A549 (cell line): Measurements from ENCODE around the gene DELE1. TPM values are rescaled to one million over a fixed set of nuclear protein-coding genes. Genes with fewer than 3 reads are reported as not detected.

Source experiments
- ATAC-seq, 2 experiments: fragments of 200-7000 bp in 1 of 2; fragments of >200 bp in 1 of 2; cut with Nextera tagmentation in 1 of 2; cut with Tn5 transposase in 1 of 2; 3 replicates each; pipeline versions ENCODE4 v1.8.0 to v1.9.1; 2018 to 2020; ENCODE audit warnings: mild to moderate bottlenecking in 1 of 2, moderate library complexity in 1 of 2
- CTCF ChIA-PET: fragments of 300-600 bp; sonication (Branson Sonifier 250); formaldehyde crosslinking; extraction: SDS; loops from one replicate; lab custom pipeline; 2021; ENCODE audit warnings: antibody characterized with exemption, inconsistent platforms; lab: Yijun Ruan, JAX
- POLR2A ChIA-PET: fragments of 350-600 bp; formaldehyde crosslinking; extraction: SDS; loops from one replicate; lab custom pipeline; 2021; ENCODE audit warnings: antibody characterized with exemption, inconsistent platforms; lab: Yijun Ruan, JAX
- DNase-seq, 2 experiments: peaks; one replicate each; pipeline versions ENCODE4 v3.0.0 to v3.0.0-alpha.2; 2011 to 2016; ENCODE audit warnings: low read depth in 1 of 2, low spot score in 1 of 2
- FAIRE-seq: peaks from 2 replicates; lab custom pipeline; 2011; peaks lifted over from hg19 to GRCh38; lab: Jason Lieb, UNC
- H3K27ac ChIP-seq, 2 experiments: fragments of >200 bp; sonication (Bioruptor Twin); formaldehyde crosslinking; 3 replicates each; pipeline ENCODE4 v1.5.1; 2016 to 2017
- H3K4me1 ChIP-seq: fragments of >200 bp; sonication (Bioruptor Twin); formaldehyde crosslinking; 3 replicates; pipeline ENCODE4 v1.6.1; 2016
- H3K4me2 ChIP-seq: fragments of >200 bp; sonication (Bioruptor Twin); formaldehyde crosslinking; 3 replicates; pipeline ENCODE4 v1.6.1; 2016
- H3K4me3 ChIP-seq: fragments of >200 bp; sonication (Bioruptor Twin); formaldehyde crosslinking; 3 replicates; pipeline ENCODE4 v1.5.1; 2016
- H3K9me3 ChIP-seq: fragments of >200 bp; sonication (Bioruptor Twin); formaldehyde crosslinking; 3 replicates; pipeline ENCODE4 v1.6.1; 2016
- CBX2 ChIP-seq: fragments of 200-600 bp; sonication (generic); IDR thresholded peaks from 2 replicates; pipeline ENCODE4 v1.6.1; 2016; ENCODE audit warnings: low read depth, mild to moderate bottlenecking, borderline replicate concordance
- CHD4 ChIP-seq: fragments of 200-600 bp; sonication (generic); IDR thresholded peaks from 2 replicates; pipeline ENCODE4 v1.6.1; 2016; ENCODE audit warnings: antibody characterized with exemption, mild to moderate bottlenecking, borderline replicate concordance
- EP300 ChIP-seq, 2 experiments: fragments of >200 bp; sonication (Bioruptor Twin); formaldehyde crosslinking; IDR thresholded peaks; 2 replicates in 1 of 2; 3 replicates in 1 of 2; pipeline ENCODE4 v1.6.1; 2016 to 2017
- GATA3 ChIP-seq: IDR thresholded peaks from 2 replicates; pipeline ENCODE4 v1.6.1; 2012; ENCODE audit warnings: borderline replicate concordance
- HDAC2 ChIP-seq: fragments of 200-600 bp; sonication (generic); IDR thresholded peaks from 2 replicates; pipeline ENCODE4 v1.6.1; 2016
- HEYL ChIP-seq: fragments of 250-450 bp; sonication (Bioruptor Pico); IDR thresholded peaks from 2 replicates; pipeline ENCODE4 v1.8.0; 2021; ENCODE audit warnings: mild to moderate bottlenecking, moderate library complexity
- HOXA7 ChIP-seq: fragments of 250-450 bp; sonication (Bioruptor Pico); IDR thresholded peaks from 2 replicates; pipeline ENCODE4 v1.5.0; 2020; ENCODE audit warnings: mild to moderate bottlenecking, moderate library complexity
- JUNB ChIP-seq: fragments of >200 bp; sonication (Bioruptor Twin); formaldehyde crosslinking; IDR thresholded peaks from 2 replicates; pipeline ENCODE4 v1.6.1; 2016
- KDM1A ChIP-seq: fragments of 200-600 bp; sonication (generic); IDR thresholded peaks from 2 replicates; pipeline ENCODE4 v1.6.1; 2016; ENCODE audit warnings: low read depth, mild to moderate bottlenecking
- KDM5A ChIP-seq: fragments of 200-600 bp; sonication (generic); IDR thresholded peaks from 2 replicates; pipeline ENCODE4 v1.6.1; 2016; ENCODE audit warnings: antibody characterized with exemption, mild to moderate bottlenecking
- MAFK ChIP-seq: fragments of 450-650 bp; IDR thresholded peaks from 2 replicates; pipeline ENCODE4 v1.6.1; 2014; ENCODE audit not compliant: partially characterized antibody
- MAZ ChIP-seq: fragments of 150-350 bp; IDR thresholded peaks from 2 replicates; pipeline ENCODE4 v1.6.1; 2014; ENCODE audit warnings: antibody characterized with exemption, low read depth, low read length, borderline replicate concordance
- MYC ChIP-seq: IDR thresholded peaks from 2 replicates; pipeline ENCODE4 v1.6.1; 2012; ENCODE audit warnings: mild to moderate bottlenecking, inconsistent platforms, low read length, improper control_type of control experiment, borderline replicate concordance
- NPAS2 ChIP-seq: fragments of 250-450 bp; sonication (Bioruptor Pico); IDR thresholded peaks from 2 replicates; pipeline ENCODE4 v1.8.0; 2022; ENCODE audit warnings: mild to moderate bottlenecking, moderate library complexity, borderline replicate concordance
- RCOR1 ChIP-seq: fragments of 150-350 bp; IDR thresholded peaks from 2 replicates; pipeline ENCODE4 v1.6.1; 2014; ENCODE audit warnings: antibody characterized with exemption, low read length, low read depth
- RFX5 ChIP-seq: fragments of 450-650 bp; IDR thresholded peaks from 2 replicates; pipeline ENCODE4 v1.7.1; 2014; ENCODE audit warnings: antibody characterized with exemption, mild to moderate bottlenecking, moderate library complexity
- RNF2 ChIP-seq: fragments of 200-600 bp; sonication (generic); IDR thresholded peaks from 2 replicates; pipeline ENCODE4 v1.6.1; 2016; ENCODE audit warnings: low read depth, mild to moderate bottlenecking, antibody characterized with exemption, moderate library complexity, borderline replicate concordance
- SMC3 ChIP-seq: fragments of >200 bp; sonication (Bioruptor Twin); formaldehyde crosslinking; IDR thresholded peaks from 3 replicates; pipeline ENCODE4 v1.6.1; 2018; ENCODE audit warnings: inconsistent platforms
- TP53 ChIP-seq: fragments of 250-450 bp; sonication (Bioruptor Pico); IDR thresholded peaks from 2 replicates; pipeline ENCODE4 v1.5.0; 2021; ENCODE audit warnings: mild to moderate bottlenecking, moderate library complexity
- ZC3H11A ChIP-seq: fragments of 450-650 bp; IDR thresholded peaks from 2 replicates; pipeline ENCODE4 v1.6.1; 2014; ENCODE audit warnings: antibody characterized with exemption, mild to moderate bottlenecking
- ZFP36 ChIP-seq: fragments of 450-650 bp; IDR thresholded peaks from 2 replicates; pipeline ENCODE4 v1.6.1; 2014; ENCODE audit warnings: borderline replicate concordance; ENCODE audit not compliant: partially characterized antibody
- ZNF302 ChIP-seq: fragments of 250-450 bp; sonication (Bioruptor Pico); IDR thresholded peaks from 2 replicates; pipeline ENCODE4 v1.9.0; 2021; ENCODE audit warnings: inconsistent platforms, mild to moderate bottlenecking, moderate library complexity
- WGBS: methylation state at CpG from one replicate; pipeline ENCODE4 v1.1.6; 2017; ENCODE audit errors: missing lambda C conversion rate; 5-methylcytosine and 5-hydroxymethylcytosine counted together
- polyA plus RNA-seq, 4 experiments: library from polyadenylated mRNA; depleted of rRNA in 3 of 4; stranded (reverse); fragments of >200 nt; fragmentation: RNase III in 1 of 4; extraction: RNeasy Plus Mini Kit Qiagen cat#74134 plus additional on column Dnase treatment in 1 of 4; gene quantifications; 2 replicates in 3 of 4; 3 replicates in 1 of 4; pipeline ENCODE4 v1.2.3, GENCODE V29; 2011 to 2017
- TF ChIP-seq, protein P1 (sequence below): fragments of >200 bp; sonication (Bioruptor Twin); formaldehyde crosslinking; IDR thresholded peaks from 3 replicates; pipeline ENCODE4 v1.6.1; 2016
- TF ChIP-seq, protein P2 (sequence below): fragments of 150-350 bp; IDR thresholded peaks from 2 replicates; pipeline ENCODE4 v1.6.1; 2014; ENCODE audit warnings: low read depth, mild to moderate bottlenecking, low read length
- TF ChIP-seq, protein P3 (sequence below): fragments of 250-450 bp; sonication (Bioruptor Pico); IDR thresholded peaks from 2 replicates; pipeline ENCODE4 v1.5.0; 2020; ENCODE audit warnings: low read depth, mild to moderate bottlenecking, moderate library complexity
- TF ChIP-seq, protein P4 (sequence below): fragments of >200 bp; sonication (Bioruptor Twin); formaldehyde crosslinking; IDR thresholded peaks from 2 replicates; pipeline ENCODE4 v1.6.1; 2016
- TF ChIP-seq, protein P5 (sequence below): fragments of 200-600 bp; sonication (generic); IDR thresholded peaks from 2 replicates; pipeline ENCODE4 v1.6.1; 2016; ENCODE audit warnings: antibody characterized with exemption, mild to moderate bottlenecking, moderate library complexity

DELE1 gene
- polyA plus RNA-seq, 2 of the 4 experiments (the other 2 are of a cell fraction), result 41.2 to 60.1 TPM

DNA sequence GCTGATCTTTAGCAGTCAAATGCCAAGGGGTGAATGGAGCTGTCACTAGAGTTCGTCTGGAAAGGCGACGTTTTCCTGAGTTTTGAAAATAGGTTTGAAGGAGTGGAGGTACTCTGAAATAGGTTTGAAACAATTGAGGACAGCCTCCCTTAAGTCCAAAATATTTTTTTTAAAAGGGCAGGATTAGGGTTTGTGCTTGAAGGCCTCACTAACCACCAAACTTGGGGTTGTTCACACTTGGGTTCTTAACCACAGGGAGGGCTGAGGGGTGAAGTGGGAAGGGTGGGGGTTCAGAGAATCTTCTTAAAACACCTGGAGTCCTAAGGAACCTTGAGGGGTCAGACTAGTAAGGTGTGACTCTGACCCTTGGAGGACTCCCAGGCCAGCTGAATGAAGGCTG, 37.8 kb downstream of the DELE1 start:
- TF ChIP-seq JUNB (no peak), ZNF302 (CRISPR knock-in tag) (no peak), MAFK (no peak), TP53 (CRISPR knock-in tag) (no peak), MAZ (no peak), RNF2 (no peak), HEYL (no peak), KDM5A (no peak), HOXA7 (no peak), RCOR1 (no peak), KDM1A (no peak), CBX2 (no peak), MYC (no peak)
- TF ChIP-seq, protein P1, sequence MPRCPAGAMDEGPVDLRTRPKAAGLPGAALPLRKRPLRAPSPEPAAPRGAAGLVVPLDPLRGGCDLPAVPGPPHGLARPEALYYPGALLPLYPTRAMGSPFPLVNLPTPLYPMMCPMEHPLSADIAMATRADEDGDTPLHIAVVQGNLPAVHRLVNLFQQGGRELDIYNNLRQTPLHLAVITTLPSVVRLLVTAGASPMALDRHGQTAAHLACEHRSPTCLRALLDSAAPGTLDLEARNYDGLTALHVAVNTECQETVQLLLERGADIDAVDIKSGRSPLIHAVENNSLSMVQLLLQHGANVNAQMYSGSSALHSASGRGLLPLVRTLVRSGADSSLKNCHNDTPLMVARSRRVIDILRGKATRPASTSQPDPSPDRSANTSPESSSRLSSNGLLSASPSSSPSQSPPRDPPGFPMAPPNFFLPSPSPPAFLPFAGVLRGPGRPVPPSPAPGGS, result no peak
- TF ChIP-seq, protein P2, sequence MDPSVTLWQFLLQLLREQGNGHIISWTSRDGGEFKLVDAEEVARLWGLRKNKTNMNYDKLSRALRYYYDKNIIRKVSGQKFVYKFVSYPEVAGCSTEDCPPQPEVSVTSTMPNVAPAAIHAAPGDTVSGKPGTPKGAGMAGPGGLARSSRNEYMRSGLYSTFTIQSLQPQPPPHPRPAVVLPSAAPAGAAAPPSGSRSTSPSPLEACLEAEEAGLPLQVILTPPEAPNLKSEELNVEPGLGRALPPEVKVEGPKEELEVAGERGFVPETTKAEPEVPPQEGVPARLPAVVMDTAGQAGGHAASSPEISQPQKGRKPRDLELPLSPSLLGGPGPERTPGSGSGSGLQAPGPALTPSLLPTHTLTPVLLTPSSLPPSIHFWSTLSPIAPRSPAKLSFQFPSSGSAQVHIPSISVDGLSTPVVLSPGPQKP, result no peak
- TF ChIP-seq, protein P3, sequence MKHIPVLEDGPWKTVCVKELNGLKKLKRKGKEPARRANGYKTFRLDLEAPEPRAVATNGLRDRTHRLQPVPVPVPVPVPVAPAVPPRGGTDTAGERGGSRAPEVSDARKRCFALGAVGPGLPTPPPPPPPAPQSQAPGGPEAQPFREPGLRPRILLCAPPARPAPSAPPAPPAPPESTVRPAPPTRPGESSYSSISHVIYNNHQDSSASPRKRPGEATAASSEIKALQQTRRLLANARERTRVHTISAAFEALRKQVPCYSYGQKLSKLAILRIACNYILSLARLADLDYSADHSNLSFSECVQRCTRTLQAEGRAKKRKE (CRISPR knock-in tag), result no peak
- no peak overlapping the region; the same call in 2 of the 3 replicates for H3K4me2 ChIP-seq
- WGBS, result 94% methylated on average over 3 of the region's 3 CpGs
- no peak for ATAC-seq
- no peak for DNase-seq
- H3K27ac ChIP-seq, result no peak overlapping the region
- H3K9me3 ChIP-seq, result no peaks in the 10 kb centered on the region
- ChIA-PET POLR2A (interaction anchor here (1.5 kb wide), 1 partner anchor 8 kb away, joined by 9 read pairs; the partner anchor contains the start of gene RNF14), CTCF (interaction anchor here (0.6 to 17.2 kb wide), 69 partner anchors 9 to 550 kb away, joined by 3 to 325 read pairs (median 6); partner anchors contain the start of genes ARAP3, DELE1, GNPDA1 and PCDH1)
- H3K4me1 ChIP-seq, result peaks cover 4% of the 10 kb centered on the region; the same call in 1 of the 3 replicates
- no peak overlapping the region for H3K4me3 ChIP-seq
- FAIRE-seq, result no peak

DNA sequence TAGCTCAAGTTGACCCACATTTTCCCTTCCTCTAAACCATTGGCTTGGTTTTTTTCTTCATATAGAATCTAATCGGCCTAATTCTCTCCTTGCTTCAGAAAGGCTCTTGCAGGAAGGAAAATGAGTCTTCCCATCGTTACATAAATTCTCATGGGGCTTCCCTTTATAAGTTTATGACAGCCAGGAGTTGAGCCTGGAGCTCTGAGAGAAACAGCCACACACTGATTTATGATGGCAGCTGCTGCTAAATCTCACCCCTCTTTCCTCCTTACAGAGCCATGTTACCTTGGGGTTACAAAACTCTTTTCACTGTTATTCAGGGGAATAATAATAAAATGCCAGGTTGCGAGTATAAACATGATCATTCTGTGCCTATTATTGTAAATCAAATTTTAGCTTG, 40.0 kb downstream of the DELE1 start:
- ATAC-seq, result no peak
- ChIA-PET CTCF (interaction anchor here (0.5 to 17.2 kb wide), 7 partner anchors 37 to 270 kb away, joined by 3 to 325 read pairs (median 4); no protein-coding TSS in a partner anchor), POLR2A (no interaction called here)
- DNase-seq, result no peak
- Histone ChIP-seq H3K9me3 (no peaks in the 10 kb centered on the region), H3K4me3 (no peak overlapping the region), H3K27ac (no peak overlapping the region), H3K4me2 (no peak overlapping the region), H3K4me1 (peaks cover 8% of the 10 kb centered on the region; the same call in 1 of the 3 replicates)
- no peak for FAIRE-seq
- 44% methylated on average over 3 of the region's 3 CpGs for WGBS
- TF ChIP-seq KDM5A, result no peak
- no peak for TF ChIP-seq HOXA7
- no peak for TF ChIP-seq SMC3
- TF ChIP-seq GATA3, result no peak
- no peak for TF ChIP-seq ZFP36
- TF ChIP-seq NPAS2 (CRISPR knock-in tag), result no peak
- no peak for TF ChIP-seq CHD4

DNA sequence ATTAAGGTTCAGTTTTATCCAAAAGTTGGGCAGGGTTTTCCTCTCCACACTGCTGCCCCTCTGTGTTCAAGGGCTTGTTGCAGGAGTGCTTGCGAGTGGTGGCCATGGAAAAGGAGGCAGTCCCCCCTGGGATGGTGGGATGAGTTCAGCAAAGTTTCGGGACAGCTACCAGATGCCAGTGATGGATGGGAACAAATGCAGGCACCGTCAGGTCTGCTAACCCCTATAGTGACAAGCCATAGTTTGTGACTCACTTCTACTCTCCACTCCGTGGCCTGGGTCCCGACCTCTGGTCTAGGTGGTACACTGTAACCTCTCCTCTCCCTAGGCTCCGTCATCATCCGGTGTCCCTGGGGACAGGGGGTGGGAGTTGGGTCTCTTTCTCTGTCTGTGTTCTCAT, 41.4 kb downstream of the DELE1 start:
- Histone ChIP-seq H3K27ac (no peak overlapping the region), H3K4me2 (no peak overlapping the region), H3K4me3 (no peak overlapping the region), H3K4me1 (peaks cover 11% of the 10 kb centered on the region), H3K9me3 (no peaks in the 10 kb centered on the region)
- TF ChIP-seq ZC3H11A, result no peak
- no peak for TF ChIP-seq HDAC2
- TF ChIP-seq CBX2, result no peak
- TF ChIP-seq EP300 (IDR thresholded peaks at IDR 0.05), result no peak
- no peak for TF ChIP-seq RFX5
- TF ChIP-seq, protein P4, sequence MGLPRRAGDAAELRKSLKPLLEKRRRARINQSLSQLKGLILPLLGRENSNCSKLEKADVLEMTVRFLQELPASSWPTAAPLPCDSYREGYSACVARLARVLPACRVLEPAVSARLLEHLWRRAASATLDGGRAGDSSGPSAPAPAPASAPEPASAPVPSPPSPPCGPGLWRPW, result no peak
- TF ChIP-seq, protein P5, sequence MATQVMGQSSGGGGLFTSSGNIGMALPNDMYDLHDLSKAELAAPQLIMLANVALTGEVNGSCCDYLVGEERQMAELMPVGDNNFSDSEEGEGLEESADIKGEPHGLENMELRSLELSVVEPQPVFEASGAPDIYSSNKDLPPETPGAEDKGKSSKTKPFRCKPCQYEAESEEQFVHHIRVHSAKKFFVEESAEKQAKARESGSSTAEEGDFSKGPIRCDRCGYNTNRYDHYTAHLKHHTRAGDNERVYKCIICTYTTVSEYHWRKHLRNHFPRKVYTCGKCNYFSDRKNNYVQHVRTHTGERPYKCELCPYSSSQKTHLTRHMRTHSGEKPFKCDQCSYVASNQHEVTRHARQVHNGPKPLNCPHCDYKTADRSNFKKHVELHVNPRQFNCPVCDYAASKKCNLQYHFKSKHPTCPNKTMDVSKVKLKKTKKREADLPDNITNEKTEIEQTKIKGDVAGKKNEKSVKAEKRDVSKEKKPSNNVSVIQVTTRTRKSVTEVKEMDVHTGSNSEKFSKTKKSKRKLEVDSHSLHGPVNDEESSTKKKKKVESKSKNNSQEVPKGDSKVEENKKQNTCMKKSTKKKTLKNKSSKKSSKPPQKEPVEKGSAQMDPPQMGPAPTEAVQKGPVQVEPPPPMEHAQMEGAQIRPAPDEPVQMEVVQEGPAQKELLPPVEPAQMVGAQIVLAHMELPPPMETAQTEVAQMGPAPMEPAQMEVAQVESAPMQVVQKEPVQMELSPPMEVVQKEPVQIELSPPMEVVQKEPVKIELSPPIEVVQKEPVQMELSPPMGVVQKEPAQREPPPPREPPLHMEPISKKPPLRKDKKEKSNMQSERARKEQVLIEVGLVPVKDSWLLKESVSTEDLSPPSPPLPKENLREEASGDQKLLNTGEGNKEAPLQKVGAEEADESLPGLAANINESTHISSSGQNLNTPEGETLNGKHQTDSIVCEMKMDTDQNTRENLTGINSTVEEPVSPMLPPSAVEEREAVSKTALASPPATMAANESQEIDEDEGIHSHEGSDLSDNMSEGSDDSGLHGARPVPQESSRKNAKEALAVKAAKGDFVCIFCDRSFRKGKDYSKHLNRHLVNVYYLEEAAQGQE, result no peak
- no peak for TF ChIP-seq KDM5A
- POLR2A ChIA-PET, result no interaction called here
- FAIRE-seq (no peak), DNase-seq (no peak), ATAC-seq (no peak)
- WGBS, result 93% methylated on average over 7 of the region's 7 CpGs
- CTCF ChIA-PET, result interaction anchor here (0.9 to 17.2 kb wide), 5 partner anchors 85 to 300 kb away, joined by 3 to 325 read pairs (median 8); no protein-coding TSS in a partner anchor
